Measurements from ENCODE around the gene LIN7A. TPM values are rescaled to one million over a fixed set of nuclear protein-coding genes. Genes with fewer than 3 reads are reported as not detected.
A peak's percentile ranks its signal among the peaks of the same experiment; 100 is the strongest.

The LIN7A gene
- total RNA-seq, 6 experiments from 2014 or later, result 13.4 to 23.0 (median 20.2) TPM

- DNase-seq (no peak), ATAC-seq (no peak)
- Histone ChIP-seq H3K27me3 (no peaks in the 10 kb centered on the region), H3K9me3 (no peaks in the 10 kb centered on the region), H3K27ac (no peak overlapping the region), H3K36me3 (no peaks in the 10 kb centered on the region), H3K4me1 (peaks cover 0 to 24% (median 0%) of the 10 kb centered on the region in 4 donors), H3K4me3 (no peak overlapping the region)
- intact Hi-C loops (cut with DNase I), result loop anchor here in 1 of 2 donors (10.0 kb wide), 1 partner anchor 107 kb away; no protein-coding TSS in a partner anchor
- no peak for TF ChIP-seq POLR2A (IDR thresholded peaks at IDR 0.05)
- TF ChIP-seq, protein P1, sequence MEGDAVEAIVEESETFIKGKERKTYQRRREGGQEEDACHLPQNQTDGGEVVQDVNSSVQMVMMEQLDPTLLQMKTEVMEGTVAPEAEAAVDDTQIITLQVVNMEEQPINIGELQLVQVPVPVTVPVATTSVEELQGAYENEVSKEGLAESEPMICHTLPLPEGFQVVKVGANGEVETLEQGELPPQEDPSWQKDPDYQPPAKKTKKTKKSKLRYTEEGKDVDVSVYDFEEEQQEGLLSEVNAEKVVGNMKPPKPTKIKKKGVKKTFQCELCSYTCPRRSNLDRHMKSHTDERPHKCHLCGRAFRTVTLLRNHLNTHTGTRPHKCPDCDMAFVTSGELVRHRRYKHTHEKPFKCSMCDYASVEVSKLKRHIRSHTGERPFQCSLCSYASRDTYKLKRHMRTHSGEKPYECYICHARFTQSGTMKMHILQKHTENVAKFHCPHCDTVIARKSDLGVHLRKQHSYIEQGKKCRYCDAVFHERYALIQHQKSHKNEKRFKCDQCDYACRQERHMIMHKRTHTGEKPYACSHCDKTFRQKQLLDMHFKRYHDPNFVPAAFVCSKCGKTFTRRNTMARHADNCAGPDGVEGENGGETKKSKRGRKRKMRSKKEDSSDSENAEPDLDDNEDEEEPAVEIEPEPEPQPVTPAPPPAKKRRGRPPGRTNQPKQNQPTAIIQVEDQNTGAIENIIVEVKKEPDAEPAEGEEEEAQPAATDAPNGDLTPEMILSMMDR (IDR thresholded peaks at IDR 0.05), result no peak
- 67% methylated on average over 1 of the region's 1 CpG for WGBS (ENCODE audit: insufficient coverage, low coverage, low lambda C conversion rate, missing lambda C conversion rate)
These were observed 4.2 kb upstream of the LIN7A start for GRCh38 chr12:80941916-80942315.

GRCh38 chr12:80939231-80939950, 1.7 kb upstream of the LIN7A start:
- DNase-seq, result peak in 1 of 3 donors; percentile 53
- H3K9me3 ChIP-seq, result no peaks in the 10 kb centered on the region
- TF ChIP-seq, protein P1 (IDR thresholded peaks at IDR 0.05), result peak in 1 of 4 donors; percentile 6
- peak; percentile 63 for TF ChIP-seq POLR2A (IDR thresholded peaks at IDR 0.05)

GRCh38 chr12:80938397-80938796, 663 bp upstream of the LIN7A start:
- Histone ChIP-seq H3K36me3 (no peaks in the 10 kb centered on the region), H3K9me3 (no peaks in the 10 kb centered on the region), H3K4me1 (peaks cover 0 to 32% (median 0%) of the 10 kb centered on the region in 4 donors), H3K4me3 (peak overlapping the region; percentile 64 to 78 (median 78)), H3K27me3 (no peaks in the 10 kb centered on the region), H3K27ac (peak overlapping the region; percentile 97 to 99 (median 97))
- intact Hi-C loops (cut with DNase I), result no loop called here
- no peak for TF ChIP-seq POLR2A (IDR thresholded peaks at IDR 0.05)
- TF ChIP-seq, protein P1 (IDR thresholded peaks at IDR 0.05), result no peak
- DNase-seq, result no peak
- ATAC-seq, result no peak
- WGBS (ENCODE audit: insufficient coverage, low coverage, low lambda C conversion rate, missing lambda C conversion rate), result 21% methylated on average over 7 of the region's 7 CpGs

More at GRCh38 chr12:80939231-80939950, 1.7 kb upstream of the LIN7A start:
- Histone ChIP-seq H3K36me3 (no peaks in the 10 kb centered on the region), H3K27ac (peak overlapping the region; percentile 97 to 99 (median 97)), H3K4me1 (peaks cover 0 to 32% (median 0%) of the 10 kb centered on the region in 4 donors), H3K27me3 (no peaks in the 10 kb centered on the region), H3K4me3 (peak overlapping the region in 1 of 3 donors; percentile 4)
- intact Hi-C loops (cut with DNase I), result no loop called here
- ATAC-seq, result peak; percentile 15 to 35 (median 28)
- WGBS (ENCODE audit: insufficient coverage, low coverage, low lambda C conversion rate, missing lambda C conversion rate), result 20% methylated on average over 7 of the region's 7 CpGs

DNA sequence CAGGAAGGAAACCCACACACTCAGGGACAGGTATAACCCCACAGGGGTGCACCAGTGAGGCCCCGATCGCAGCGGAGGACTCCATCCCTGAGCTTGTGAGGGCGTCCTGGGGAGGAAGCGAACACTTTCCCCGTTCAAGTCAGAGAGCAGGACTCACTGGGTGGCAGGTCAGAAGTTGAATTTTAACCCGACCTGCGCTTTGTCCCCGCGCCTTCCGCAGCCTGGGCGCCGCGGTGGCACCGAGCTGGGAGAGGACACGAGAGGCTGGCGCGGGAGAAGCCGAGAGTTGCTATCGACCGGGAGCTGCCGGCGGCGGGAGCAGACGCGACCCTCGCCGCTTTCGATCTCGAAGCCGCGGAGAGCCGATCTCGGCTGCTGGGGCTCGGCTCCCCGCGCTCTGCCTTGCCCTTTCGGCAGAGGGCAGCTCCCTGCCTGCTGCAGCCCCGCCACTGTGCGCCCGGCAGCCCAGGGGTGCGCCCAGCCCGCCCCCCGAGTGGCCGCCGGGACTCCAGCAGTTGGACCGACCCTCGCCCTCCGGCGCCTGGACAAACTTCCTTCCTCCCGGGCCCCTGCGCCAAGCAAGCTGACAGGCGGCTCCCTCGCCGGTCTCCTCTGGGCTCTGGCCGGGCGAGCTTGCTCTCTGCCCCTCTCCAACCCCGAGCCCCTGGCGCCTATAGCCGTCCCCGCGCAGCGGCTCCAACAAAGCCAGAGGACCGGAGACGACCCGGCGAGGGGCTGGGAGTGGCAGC, 918 bp downstream of the LIN7A start:
- intact Hi-C loops (cut with DNase I), result no loop called here
- DNase-seq (peak; percentile 77 to 88 (median 86)), ATAC-seq (peak; percentile 67 to 88 (median 84))
- Histone ChIP-seq H3K9me3 (no peaks in the 10 kb centered on the region), H3K36me3 (no peaks in the 10 kb centered on the region), H3K4me1 (peaks cover 0 to 32% (median 0%) of the 10 kb centered on the region in 4 donors), H3K4me3 (peak overlapping the region; percentile 64 to 78 (median 78)), H3K27ac (peak overlapping the region; percentile 97 to 99 (median 97)), H3K27me3 (no peaks in the 10 kb centered on the region)
- peak; percentile 88 for TF ChIP-seq POLR2A (IDR thresholded peaks at IDR 0.05)
- TF ChIP-seq, protein P1 (IDR thresholded peaks at IDR 0.05), result peak in 1 of 4 donors; percentile 7
- 0% methylated on average over 8 of the region's 67 CpGs for WGBS (ENCODE audit: insufficient coverage, low coverage, low lambda C conversion rate, missing lambda C conversion rate)
